ENCODE results near the gene HSDL2. TPM values are rescaled to one million over a fixed set of nuclear protein-coding genes. Genes with fewer than 3 reads are reported as not detected.

The HSDL2 gene
- 100 to 1,000 TPM in 3 of 4 donors, 10 to 100 TPM in 1; 94.6 to 117 (median 107) TPM for polyA plus RNA-seq (ENCODE audit: insufficient read length in 4 of 4)

GRCh38 chr9:112380102-112380824 is at the start of gene HSDL2:
Gene HSDL2, plus strand, starts transcription at chr9:112380108. Its CDS starts 56 bp downstream, at chr9:112380164.
- no peak for DNase-seq (ENCODE audit: low read depth in 4 of 4, low spot score in 3 of 4)

- no peak for DNase-seq (ENCODE audit: low read depth in 4 of 4, low spot score in 3 of 4)
Measured at GRCh38 chr9:112331674-112331952, 48.3 kb upstream of the HSDL2 start.

DNA sequence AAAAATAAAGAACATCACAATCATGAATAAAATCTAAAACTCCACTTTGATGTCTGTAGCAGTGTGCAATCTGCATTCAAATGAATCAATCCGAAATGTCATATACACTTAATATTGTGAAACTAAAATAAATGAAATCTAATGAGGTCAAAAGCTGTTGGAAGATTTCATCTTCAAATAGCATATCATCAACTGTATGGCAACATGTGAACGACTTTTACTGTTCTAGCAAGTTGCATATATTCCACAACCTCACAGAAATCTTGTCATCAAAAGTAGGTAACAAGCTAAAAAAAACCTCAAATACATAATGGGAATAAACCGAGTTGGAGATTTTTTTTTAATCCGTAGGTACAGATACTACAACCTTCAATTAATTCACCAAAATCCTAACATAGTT is 47.7 kb upstream of the HSDL2 start:
- DNase-seq (ENCODE audit: low read depth in 4 of 4, low spot score in 3 of 4) = no peak

GRCh38 chr9:112332674-112332976 is 47.3 kb upstream of the HSDL2 start:
- DNase-seq (ENCODE audit: low read depth in 4 of 4, low spot score in 3 of 4) = no peak

DNA sequence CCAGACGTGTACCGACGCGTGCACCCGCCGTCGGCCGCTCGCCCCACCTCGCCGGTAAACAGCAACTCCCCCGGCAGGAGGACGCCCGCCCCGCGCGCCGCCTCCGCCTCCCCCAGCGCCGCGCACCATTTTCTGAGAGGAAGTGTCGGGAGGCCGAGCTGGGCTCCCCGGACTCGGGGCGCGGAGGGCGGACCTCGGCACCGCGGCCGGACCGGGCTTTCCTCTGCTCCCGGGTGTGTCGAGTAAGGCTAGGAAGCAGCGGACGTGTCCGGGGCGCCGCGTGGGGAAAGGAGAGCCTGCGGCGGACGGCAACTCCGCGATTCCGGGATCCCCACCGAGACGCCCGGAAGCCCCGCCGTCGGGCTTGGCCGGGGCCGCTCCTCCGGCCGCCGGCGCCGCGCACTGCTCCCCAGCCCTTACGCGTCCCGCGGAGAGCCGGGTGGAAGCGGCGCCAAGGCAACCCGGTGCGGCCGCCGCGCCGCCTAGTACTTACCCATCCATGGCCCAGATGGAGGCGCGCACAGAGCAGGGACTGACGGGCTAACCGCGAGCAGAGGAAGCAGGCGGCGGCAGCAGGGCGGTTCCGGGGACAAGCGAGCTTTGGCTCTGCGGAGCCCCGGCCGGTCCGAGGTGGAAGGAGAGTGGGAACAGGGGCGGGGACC is 46.8 kb upstream of the HSDL2 start, which contains the start of gene PTBP3:
PTBP3 (minus strand) TSS at position 643 of the 662 bp plus-strand sequence. CDS start 35,754 bp downstream, outside the sequence.
- peak in 2 of 4 donors; percentile 53 to 60 for DNase-seq (ENCODE audit: low read depth in 4 of 4, low spot score in 3 of 4)

DNA sequence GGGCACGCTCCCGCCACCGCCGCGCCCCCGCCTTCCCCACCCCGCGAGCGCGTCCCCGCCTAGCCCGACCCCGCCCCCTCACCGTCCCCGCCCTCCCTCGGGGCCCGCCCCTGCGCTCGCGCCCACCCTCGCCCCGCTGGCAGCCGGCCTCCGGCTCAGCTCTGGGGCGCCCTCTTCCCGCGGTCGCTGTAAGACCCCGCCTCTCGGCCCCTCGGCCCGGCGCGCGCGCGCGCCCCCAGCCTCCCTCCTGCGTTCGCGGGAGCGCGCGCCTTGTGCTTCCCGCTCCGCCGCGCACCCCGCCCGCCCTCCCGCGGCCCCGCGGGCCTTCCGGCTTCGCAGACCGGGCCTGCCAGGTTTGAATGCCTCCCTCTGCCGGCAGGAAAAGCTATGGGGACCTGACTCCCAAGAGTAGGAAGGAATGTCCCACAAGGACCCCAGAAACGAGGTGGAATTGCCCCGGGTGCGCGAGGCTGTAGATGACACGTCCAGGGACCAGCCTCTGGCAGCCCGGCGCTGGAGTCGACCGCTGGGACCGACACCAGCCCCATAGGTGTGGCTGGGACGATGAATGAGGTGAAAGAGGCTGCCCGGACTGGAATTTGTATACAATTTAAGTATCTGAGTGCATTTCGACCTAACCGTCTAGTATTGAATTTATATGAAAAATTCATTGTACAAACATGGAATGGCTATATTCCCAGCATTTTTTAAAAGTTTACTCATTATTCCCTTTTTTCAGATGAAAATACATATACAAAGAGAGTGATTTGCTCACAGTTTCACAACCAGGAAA is 46.1 kb upstream of the HSDL2 start:
- DNase-seq (ENCODE audit: low read depth in 4 of 4, low spot score in 3 of 4) = peak; percentile 89 to 97 (median 94)

DNA sequence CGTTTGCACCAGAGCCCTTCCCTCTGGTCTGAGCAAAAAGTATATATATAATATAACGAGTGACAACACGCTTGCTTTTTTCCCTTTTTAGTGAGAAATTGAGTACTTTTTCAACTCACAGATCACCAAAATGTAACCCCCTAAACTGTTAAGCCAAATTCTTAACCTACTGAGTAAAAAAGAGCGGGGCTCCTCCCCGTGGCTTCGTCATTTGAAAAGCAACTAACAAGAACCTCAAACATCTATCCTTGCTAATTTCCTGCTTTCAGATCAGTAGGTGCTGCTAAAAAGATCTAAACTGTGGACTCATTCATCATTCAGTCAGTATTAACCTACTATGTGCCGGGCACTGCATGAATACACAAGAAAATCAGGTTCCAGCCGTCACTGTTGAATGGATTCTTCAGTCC is 45.5 kb upstream of the HSDL2 start:
- no peak for DNase-seq (ENCODE audit: low read depth in 4 of 4, low spot score in 3 of 4)

GRCh38 chr9:112337547-112337946 is 42.4 kb upstream of the HSDL2 start:
- no peak for DNase-seq (ENCODE audit: low read depth in 4 of 4, low spot score in 3 of 4)

DNA sequence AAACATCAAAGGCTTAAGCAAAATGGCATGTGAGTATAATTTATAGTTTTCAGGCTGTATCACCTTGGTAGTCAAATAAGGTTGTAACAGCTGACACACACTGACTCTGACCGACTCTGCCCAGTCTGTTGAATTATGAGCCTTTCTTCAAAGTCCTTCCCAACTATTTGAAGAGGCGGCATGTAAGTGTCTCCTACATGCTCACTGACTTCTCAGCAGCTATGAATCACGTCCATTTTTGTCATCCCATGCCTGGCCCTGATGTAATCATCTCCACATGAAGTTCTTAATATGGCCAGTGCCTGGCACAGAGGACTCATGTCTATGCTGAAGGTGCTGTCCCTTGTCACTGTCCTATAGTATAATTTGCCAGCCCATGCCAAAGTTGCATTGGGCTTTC is 41.3 kb upstream of the HSDL2 start:
- no peak for DNase-seq (ENCODE audit: low read depth in 4 of 4, low spot score in 3 of 4)

GRCh38 chr9:112339886-112340285 is 40.0 kb upstream of the HSDL2 start:
- no peak for DNase-seq (ENCODE audit: low read depth in 4 of 4, low spot score in 3 of 4)

- DNase-seq (ENCODE audit: low read depth in 4 of 4, low spot score in 3 of 4) = no peak
Measured at GRCh38 chr9:112341730-112342129, 38.2 kb upstream of the HSDL2 start.

- peak in 2 of 4 donors; percentile 53 to 72 for DNase-seq (ENCODE audit: low read depth in 4 of 4, low spot score in 3 of 4)
Measured at GRCh38 chr9:112348257-112349007, 31.5 kb upstream of the HSDL2 start.

DNA sequence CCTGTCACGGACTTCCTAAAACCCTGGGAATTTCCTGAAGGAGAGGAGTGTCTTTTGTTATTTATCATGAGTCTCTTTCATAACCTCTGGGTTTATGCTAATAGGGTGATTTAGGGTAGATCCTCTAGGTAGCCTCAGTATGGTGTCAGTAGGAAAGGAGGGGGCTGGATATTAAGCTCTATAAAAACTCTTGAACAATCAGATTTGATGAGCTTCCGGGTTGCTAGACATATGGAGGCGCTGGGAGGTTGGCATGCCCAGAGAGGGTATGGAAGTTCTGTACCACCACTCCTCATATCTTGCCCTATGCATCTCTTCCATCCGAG is 30.9 kb upstream of the HSDL2 start:
- no peak for DNase-seq (ENCODE audit: low read depth in 4 of 4, low spot score in 3 of 4)

DNA sequence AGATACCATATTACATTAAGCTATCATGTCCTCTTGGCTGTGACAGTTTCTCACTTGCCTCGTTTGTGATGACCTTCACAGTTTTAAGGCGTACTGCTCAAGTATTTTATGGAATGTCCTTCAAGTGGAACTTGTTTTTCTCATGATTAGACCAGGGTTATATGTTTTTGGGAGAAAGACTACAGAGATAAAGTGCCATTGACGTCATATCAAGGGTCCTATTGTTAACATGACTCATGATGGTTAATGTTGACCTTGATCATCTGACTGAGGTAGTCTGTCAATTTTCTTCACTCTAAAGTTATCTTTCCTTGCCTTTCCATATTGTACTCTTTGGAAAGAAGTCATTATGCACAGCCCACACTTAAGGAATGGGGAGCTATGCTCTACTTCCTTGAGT is 28.7 kb upstream of the HSDL2 start:
- no peak for DNase-seq (ENCODE audit: low read depth in 4 of 4, low spot score in 3 of 4)

- no peak for DNase-seq (ENCODE audit: low read depth in 4 of 4, low spot score in 3 of 4)
Measured at GRCh38 chr9:112352209-112352608, 27.7 kb upstream of the HSDL2 start.

DNA sequence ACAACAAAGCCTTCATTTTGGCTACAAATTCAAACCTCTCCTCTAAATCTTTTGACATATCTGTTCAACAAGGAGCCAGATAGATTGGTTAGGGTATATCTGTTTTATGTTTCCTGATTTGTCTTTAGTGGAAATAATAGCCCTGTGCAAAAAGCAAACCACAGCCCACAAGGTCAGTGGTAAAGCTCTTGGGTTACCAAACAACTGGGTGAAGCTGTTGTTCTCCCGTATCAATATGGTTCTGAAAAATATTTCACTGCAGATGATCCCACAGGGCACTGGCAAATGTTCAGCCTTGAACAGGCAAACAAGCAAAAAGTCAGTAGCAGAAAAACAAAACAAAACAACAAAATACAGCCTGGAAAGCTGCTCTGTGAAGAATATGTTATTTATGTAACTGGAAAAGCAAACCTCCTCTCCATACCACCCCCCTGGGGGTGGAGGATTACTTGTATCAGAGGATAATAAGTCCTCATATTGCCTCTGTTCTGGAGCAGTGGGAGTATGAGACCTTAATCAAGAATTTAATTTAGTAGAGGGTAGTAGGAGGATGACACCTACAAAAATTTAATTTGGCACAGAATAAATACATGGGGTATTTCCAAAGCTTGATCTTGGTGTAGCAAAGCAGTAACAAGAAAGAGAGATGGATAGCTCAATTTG is 25.7 kb upstream of the HSDL2 start:
- DNase-seq (ENCODE audit: low read depth in 4 of 4, low spot score in 3 of 4) = no peak

- no peak for DNase-seq (ENCODE audit: low read depth in 4 of 4, low spot score in 3 of 4)
Measured at GRCh38 chr9:112355427-112355897, 24.4 kb upstream of the HSDL2 start.

DNA sequence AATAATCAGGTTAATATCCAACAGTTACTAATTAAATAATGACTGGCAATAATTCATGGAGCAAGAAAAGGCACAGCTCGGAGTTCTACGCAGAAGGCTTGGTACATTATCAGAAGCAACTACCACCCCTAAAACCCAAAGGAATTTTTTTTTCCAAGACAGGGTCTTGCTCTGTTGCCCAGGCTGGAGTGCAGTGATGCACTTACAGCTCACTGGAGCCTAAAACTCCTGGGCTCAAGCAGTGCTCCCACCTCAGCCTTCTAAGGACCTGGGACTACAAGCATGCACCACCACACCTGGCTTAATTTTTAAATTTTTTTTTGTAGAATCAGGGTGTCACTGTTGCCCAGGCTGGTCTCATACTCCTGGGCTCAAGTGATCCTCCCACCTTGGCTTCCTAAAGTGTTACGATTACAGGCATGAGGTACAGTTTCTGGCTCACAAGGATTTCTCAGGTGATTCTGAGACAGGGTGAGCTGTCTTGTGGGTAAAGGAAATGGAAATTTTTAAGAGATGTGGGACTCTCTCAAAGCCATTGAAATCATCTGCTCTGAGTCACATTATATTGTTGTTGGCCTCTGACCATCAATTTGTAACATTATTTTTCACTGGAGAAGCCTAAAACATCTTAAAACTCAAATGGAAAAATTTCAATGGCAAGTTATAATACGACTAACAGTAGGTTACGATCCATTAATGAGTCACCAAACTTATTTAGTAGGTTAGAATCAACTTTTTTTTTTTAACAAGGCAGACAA is 19.7 kb upstream of the HSDL2 start:
- DNase-seq (ENCODE audit: low read depth in 4 of 4, low spot score in 3 of 4) = no peak

GRCh38 chr9:112361601-112362000 is 18.3 kb upstream of the HSDL2 start:
- no peak for DNase-seq (ENCODE audit: low read depth in 4 of 4, low spot score in 3 of 4)

DNA sequence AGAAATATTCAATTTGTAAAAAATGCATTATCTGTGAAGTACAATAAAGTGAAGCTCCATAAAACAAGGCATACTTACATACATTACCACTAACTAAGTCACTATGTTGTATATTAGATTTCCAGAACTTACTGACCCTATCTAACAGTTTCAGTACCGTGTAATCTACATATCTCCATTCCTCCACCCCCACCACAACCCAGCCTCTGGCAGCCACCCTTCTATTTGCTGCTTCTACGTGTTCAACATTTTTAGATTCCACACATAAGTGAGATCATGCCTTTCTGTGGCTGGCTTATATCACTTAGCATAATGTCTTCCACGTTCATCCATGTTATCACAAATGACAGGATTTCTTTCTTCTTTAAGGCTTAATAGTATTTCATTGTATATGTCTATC is 15.1 kb upstream of the HSDL2 start:
- DNase-seq (ENCODE audit: low read depth in 4 of 4, low spot score in 3 of 4) = no peak
